Esophagus squamous epithelium (tissue), 4 donors: ENCODE data around the gene XRCC6.

Source experiments
- POLR2A ChIP-seq, 4 donors: fragments of 450-650 bp; IDR thresholded peaks; one replicate each; pipeline ENCODE4 v1.6.1; 2017; ENCODE audit warnings: antibody characterized with exemption in 4 of 4, mild to moderate bottlenecking in 4 of 4, moderate library complexity in 3 of 4
- TF ChIP-seq, protein P1 (sequence below), 6 experiments: fragments of 450-650 bp in 4 of 6; fragments of 200-600 bp in 2 of 6; sonication (generic) in 2 of 6; IDR thresholded peaks; one replicate each; pipeline ENCODE4 v1.5.1; 2016 to 2019; ENCODE audit warnings: antibody characterized with exemption in 6 of 6, mild to moderate bottlenecking in 4 of 6, moderate library complexity in 4 of 6

DNA sequence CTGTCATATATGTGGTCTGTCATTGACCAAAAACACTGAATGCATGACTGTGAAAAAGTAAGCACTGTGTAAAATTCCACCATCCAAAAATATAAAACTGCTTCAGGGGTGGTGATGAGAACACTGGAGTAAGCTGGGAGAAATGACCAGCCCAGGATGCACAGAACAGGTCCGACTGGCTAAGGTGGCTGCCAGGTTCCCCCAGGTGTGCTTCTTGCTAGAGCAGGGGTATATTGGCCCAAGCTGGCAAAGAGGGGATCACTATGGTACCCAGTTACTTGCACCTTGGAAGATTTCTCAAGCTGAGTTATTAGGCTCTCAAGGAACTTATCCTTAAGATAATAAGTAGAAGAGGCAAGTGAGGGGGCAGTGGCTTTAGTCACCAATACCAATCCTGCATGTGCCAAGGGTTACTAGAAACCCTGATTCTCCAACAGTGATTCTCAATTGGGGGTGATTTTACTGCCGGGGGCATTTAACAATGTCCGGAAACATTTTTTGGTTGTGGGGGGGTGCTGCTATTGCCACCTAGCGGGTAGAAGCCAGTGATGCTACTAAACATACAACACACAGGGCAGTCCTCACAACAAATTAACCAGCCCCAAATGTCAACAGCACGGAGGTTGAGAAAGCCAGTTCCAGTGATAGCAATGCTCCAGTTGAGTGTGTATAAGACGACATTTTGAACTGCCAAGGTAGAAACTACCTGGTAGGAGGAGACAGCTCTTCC lies 51.9 kb downstream of the XRCC6 start:
- TF ChIP-seq, protein P1, sequence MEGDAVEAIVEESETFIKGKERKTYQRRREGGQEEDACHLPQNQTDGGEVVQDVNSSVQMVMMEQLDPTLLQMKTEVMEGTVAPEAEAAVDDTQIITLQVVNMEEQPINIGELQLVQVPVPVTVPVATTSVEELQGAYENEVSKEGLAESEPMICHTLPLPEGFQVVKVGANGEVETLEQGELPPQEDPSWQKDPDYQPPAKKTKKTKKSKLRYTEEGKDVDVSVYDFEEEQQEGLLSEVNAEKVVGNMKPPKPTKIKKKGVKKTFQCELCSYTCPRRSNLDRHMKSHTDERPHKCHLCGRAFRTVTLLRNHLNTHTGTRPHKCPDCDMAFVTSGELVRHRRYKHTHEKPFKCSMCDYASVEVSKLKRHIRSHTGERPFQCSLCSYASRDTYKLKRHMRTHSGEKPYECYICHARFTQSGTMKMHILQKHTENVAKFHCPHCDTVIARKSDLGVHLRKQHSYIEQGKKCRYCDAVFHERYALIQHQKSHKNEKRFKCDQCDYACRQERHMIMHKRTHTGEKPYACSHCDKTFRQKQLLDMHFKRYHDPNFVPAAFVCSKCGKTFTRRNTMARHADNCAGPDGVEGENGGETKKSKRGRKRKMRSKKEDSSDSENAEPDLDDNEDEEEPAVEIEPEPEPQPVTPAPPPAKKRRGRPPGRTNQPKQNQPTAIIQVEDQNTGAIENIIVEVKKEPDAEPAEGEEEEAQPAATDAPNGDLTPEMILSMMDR (IDR thresholded peaks at IDR 0.05): peak in 4 of 6 experiments; percentile 14 to 35 (median 21)
- TF ChIP-seq POLR2A (IDR thresholded peaks at IDR 0.05): no peak
